Measurements from ENCODE around the gene SLC25A21.

DNA sequence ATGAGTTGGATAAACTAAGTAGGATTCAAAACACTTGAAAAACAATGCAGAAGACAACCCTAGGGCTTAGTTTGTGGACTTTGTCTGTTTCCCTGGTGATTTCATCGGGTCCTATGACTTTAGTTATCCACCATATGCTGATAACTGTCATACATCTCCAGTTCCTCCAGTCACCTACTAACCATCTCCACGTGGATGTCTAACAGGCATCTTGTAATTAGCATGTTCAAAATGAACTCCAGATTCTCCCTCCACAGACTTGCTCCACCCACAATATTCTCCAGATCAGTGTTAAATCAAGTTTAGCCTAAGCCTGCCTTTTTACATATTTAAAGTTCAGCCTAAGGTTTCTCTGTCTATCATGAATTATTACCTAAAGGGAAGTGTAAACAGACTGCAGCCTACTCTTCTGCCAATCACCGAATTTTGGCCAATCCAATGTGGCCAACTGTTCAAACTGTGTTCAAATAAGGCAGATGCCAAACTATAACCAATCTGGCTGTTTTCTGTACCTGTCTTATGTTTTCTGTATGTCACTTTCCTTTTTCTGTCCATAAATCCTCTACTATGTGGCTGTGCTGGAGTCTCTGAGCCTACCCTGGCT is 423.7 kb downstream of the SLC25A21 start:
- TF ChIP-seq, protein P1, sequence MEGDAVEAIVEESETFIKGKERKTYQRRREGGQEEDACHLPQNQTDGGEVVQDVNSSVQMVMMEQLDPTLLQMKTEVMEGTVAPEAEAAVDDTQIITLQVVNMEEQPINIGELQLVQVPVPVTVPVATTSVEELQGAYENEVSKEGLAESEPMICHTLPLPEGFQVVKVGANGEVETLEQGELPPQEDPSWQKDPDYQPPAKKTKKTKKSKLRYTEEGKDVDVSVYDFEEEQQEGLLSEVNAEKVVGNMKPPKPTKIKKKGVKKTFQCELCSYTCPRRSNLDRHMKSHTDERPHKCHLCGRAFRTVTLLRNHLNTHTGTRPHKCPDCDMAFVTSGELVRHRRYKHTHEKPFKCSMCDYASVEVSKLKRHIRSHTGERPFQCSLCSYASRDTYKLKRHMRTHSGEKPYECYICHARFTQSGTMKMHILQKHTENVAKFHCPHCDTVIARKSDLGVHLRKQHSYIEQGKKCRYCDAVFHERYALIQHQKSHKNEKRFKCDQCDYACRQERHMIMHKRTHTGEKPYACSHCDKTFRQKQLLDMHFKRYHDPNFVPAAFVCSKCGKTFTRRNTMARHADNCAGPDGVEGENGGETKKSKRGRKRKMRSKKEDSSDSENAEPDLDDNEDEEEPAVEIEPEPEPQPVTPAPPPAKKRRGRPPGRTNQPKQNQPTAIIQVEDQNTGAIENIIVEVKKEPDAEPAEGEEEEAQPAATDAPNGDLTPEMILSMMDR (IDR thresholded peaks at IDR 0.05), result no peak
- TF ChIP-seq POLR2A (IDR thresholded peaks at IDR 0.05), result no peak

Data from esophagus squamous epithelium (tissue), 4 donors.